Measurements from ENCODE around the gene ENOX1. TPM values are rescaled to one million over a fixed set of nuclear protein-coding genes. Genes with fewer than 3 reads are reported as not detected.

ENOX1 gene
- total RNA-seq, 1 experiment from 2014 or later, result 1.8 TPM

DNA sequence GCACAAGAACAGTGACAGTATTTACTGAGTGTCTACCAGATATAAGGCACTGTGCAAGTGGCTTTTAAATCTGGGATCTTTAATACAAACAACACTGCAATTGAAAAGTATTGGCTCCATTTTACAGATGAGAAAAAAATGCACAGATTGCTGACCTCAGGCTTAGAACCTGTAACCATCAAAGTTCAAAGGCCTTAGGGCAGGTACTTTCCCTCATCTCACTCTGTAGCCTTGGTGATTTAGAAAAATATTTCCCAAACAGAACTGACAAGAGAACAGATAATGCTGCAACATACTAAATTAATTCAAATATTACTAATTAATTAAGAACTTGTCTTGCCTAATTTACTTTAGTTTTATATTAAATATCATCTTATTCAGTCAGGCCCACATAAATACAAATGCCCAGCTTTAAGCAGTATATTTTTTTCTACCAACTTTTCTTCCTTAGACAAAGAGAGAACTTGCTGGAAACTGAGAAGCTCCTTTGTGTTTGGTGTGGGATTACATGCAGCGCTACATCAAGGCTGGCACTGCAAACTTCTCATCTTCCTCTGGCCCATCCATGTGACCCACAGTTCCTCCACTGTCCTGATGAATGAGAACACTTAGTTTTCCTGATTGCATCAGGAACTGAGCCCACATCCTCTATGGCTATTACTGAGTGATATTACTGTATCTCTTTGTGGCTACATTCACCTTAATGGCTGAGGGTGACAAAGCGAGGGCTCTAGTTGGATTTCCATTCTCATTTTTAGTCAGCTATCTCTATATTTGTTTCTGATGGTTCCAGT is 302.1 kb downstream of the ENOX1 start:
- BruUV-seq (replicated peaks), result no TSS peak
- CTCF ChIA-PET, result interaction anchor here (0.6 kb wide), 1 partner anchor 833 kb away, joined by 5 read pairs; no protein-coding TSS in a partner anchor

GRCh38 chr13:43483930-43484329 is 302.8 kb downstream of the ENOX1 start:
- Mint-ChIP-seq H3K4me3 (ENCODE audit: unreplicated experiment) (no peak overlapping the region), H3K9me3 (ENCODE audit: unreplicated experiment) (no peaks in the 10 kb centered on the region), H3K27ac (ENCODE audit: low read depth, unreplicated experiment) (no peak overlapping the region), H3K36me3 (ENCODE audit: insufficient read depth, unreplicated experiment) (no peaks in the 10 kb centered on the region), H3K4me1 (ENCODE audit: insufficient read depth, unreplicated experiment) (no peaks in the 10 kb centered on the region), H3K27me3 (ENCODE audit: insufficient read depth, unreplicated experiment) (no peaks in the 10 kb centered on the region)
- intact Hi-C loops (cut with micrococcal nuclease), result no loop called here
- CTCF ChIA-PET, result no interaction called here
- TF ChIP-seq, protein P1, sequence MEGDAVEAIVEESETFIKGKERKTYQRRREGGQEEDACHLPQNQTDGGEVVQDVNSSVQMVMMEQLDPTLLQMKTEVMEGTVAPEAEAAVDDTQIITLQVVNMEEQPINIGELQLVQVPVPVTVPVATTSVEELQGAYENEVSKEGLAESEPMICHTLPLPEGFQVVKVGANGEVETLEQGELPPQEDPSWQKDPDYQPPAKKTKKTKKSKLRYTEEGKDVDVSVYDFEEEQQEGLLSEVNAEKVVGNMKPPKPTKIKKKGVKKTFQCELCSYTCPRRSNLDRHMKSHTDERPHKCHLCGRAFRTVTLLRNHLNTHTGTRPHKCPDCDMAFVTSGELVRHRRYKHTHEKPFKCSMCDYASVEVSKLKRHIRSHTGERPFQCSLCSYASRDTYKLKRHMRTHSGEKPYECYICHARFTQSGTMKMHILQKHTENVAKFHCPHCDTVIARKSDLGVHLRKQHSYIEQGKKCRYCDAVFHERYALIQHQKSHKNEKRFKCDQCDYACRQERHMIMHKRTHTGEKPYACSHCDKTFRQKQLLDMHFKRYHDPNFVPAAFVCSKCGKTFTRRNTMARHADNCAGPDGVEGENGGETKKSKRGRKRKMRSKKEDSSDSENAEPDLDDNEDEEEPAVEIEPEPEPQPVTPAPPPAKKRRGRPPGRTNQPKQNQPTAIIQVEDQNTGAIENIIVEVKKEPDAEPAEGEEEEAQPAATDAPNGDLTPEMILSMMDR (IDR thresholded peaks at IDR 0.05; ENCODE audit: unreplicated experiment), result no peak
- no TSS peak for BruUV-seq (replicated peaks)
- POLR2A ChIA-PET, result no interaction called here
- no peak for DNase-seq (ENCODE audit: unreplicated experiment)

More for the DNA sequence above, 302.1 kb downstream of the ENOX1 start:
- H3K4me3 Mint-ChIP-seq (ENCODE audit: unreplicated experiment), result no peak overlapping the region
- H3K4me1 Mint-ChIP-seq (ENCODE audit: insufficient read depth, unreplicated experiment), result no peaks in the 10 kb centered on the region
- H3K9me3 Mint-ChIP-seq (ENCODE audit: unreplicated experiment), result no peaks in the 10 kb centered on the region
- intact Hi-C loops (cut with micrococcal nuclease), result no loop called here
- H3K27me3 Mint-ChIP-seq (ENCODE audit: insufficient read depth, unreplicated experiment), result no peaks in the 10 kb centered on the region
- POLR2A ChIA-PET, result no interaction called here
- H3K27ac Mint-ChIP-seq (ENCODE audit: low read depth, unreplicated experiment), result no peak overlapping the region
- DNase-seq (ENCODE audit: unreplicated experiment), result no peak
- no peaks in the 10 kb centered on the region for H3K36me3 Mint-ChIP-seq (ENCODE audit: insufficient read depth, unreplicated experiment)
- TF ChIP-seq, protein P1 (IDR thresholded peaks at IDR 0.05; ENCODE audit: unreplicated experiment), result no peak

DNA sequence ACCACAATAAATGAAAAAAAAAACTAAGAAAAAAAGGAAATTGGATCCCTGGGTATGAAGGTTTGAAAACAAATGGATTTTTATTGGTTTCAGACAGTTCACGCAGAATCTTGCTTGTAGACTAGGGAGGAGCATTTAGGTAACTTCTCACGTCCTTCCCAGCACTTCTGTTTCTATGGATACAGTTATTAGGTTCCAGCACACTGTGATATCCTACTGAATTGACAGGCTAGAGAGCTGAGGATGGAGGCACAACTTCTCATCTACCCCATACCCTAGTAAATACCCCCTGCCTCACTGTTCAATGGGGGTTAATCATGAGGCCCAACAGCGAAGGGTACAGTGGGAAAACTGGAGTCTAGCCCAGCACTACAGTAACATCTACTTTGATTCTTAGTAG is 304.1 kb downstream of the ENOX1 start:
- no TSS peak for BruUV-seq (replicated peaks)
- Mint-ChIP-seq H3K36me3 (ENCODE audit: insufficient read depth, unreplicated experiment) (no peaks in the 10 kb centered on the region), H3K4me3 (ENCODE audit: unreplicated experiment) (no peak overlapping the region), H3K4me1 (ENCODE audit: insufficient read depth, unreplicated experiment) (no peaks in the 10 kb centered on the region), H3K27ac (ENCODE audit: low read depth, unreplicated experiment) (peak overlapping the region; percentile 18), H3K27me3 (ENCODE audit: insufficient read depth, unreplicated experiment) (no peaks in the 10 kb centered on the region), H3K9me3 (ENCODE audit: unreplicated experiment) (no peaks in the 10 kb centered on the region)
- DNase-seq (ENCODE audit: unreplicated experiment), result no peak
- intact Hi-C loops (cut with micrococcal nuclease), result no loop called here
- CTCF ChIA-PET, result no interaction called here
- TF ChIP-seq, protein P1 (IDR thresholded peaks at IDR 0.05; ENCODE audit: unreplicated experiment), result no peak
- POLR2A ChIA-PET, result interaction anchor here (0.8 kb wide), 1 partner anchor 52 kb away, joined by 3 read pairs; no protein-coding TSS in a partner anchor

GRCh38 chr13:43482026-43482425 is 304.7 kb downstream of the ENOX1 start:
- Mint-ChIP-seq H3K4me3 (ENCODE audit: unreplicated experiment) (no peak overlapping the region), H3K36me3 (ENCODE audit: insufficient read depth, unreplicated experiment) (no peaks in the 10 kb centered on the region), H3K27me3 (ENCODE audit: insufficient read depth, unreplicated experiment) (no peaks in the 10 kb centered on the region), H3K27ac (ENCODE audit: low read depth, unreplicated experiment) (peak overlapping the region; percentile 18), H3K9me3 (ENCODE audit: unreplicated experiment) (no peaks in the 10 kb centered on the region), H3K4me1 (ENCODE audit: insufficient read depth, unreplicated experiment) (no peaks in the 10 kb centered on the region)
- no TSS peak for BruUV-seq (replicated peaks)
- intact Hi-C loops (cut with micrococcal nuclease), result no loop called here
- TF ChIP-seq, protein P1 (IDR thresholded peaks at IDR 0.05; ENCODE audit: unreplicated experiment), result no peak
- no peak for DNase-seq (ENCODE audit: unreplicated experiment)
- ChIA-PET CTCF (no interaction called here), POLR2A (interaction anchor here (0.8 kb wide), 1 partner anchor 51 kb away, joined by 3 read pairs; no protein-coding TSS in a partner anchor)

All from MCF 10A (cell line).